GM12878 (cell line): ENCODE data around the gene MS4A4E. TPM values are rescaled to one million over a fixed set of nuclear protein-coding genes. Genes with fewer than 3 reads are reported as not detected.

Source experiments
- ATAC-seq: fragments of 200-7000 bp; cut with Tn5 transposase; 3 replicates; pipeline ENCODE4 v1.9.1; 2020; ENCODE audit warnings: mild to moderate bottlenecking, moderate library complexity
- BruUV-seq: library from RNA; stranded (reverse); fragments of 400-500 nt; replicated peaks from 2 replicates; lab custom pipeline; 2021; lab: Mats Ljungman, UMichigan
- CTCF ChIA-PET: fragments of 300-600 bp; sonication (Branson Sonifier 250); formaldehyde crosslinking; extraction: SDS; loops from one replicate; lab custom pipeline; 2021; ENCODE audit warnings: inconsistent platforms; lab: Yijun Ruan, JAX
- POLR2A ChIA-PET: fragments of 350-600 bp; formaldehyde crosslinking; extraction: SDS; loops from one replicate; lab custom pipeline; 2021; ENCODE audit warnings: inconsistent platforms; lab: Charles Lee
- RAD21 ChIA-PET: fragments of 300-600 bp; sonication (Branson Sonifier 250); formaldehyde crosslinking; loops from one replicate; lab custom pipeline; 2023; ENCODE audit warnings: antibody characterized with exemption; ENCODE audit not compliant: unreplicated experiment; lab: Charles Lee
- SMC1A ChIA-PET: fragments of 300-600 bp; sonication (Branson Sonifier 250); formaldehyde crosslinking; loops from one replicate; lab custom pipeline; 2023; ENCODE audit not compliant: unreplicated experiment, uncharacterized antibody; lab: Charles Lee
- DNase-seq: peaks from one replicate; pipeline ENCODE4 v3.0.0-alpha.2; 2011; ENCODE audit warnings: low read depth, low spot score
- FAIRE-seq: peaks from 3 replicates; lab custom pipeline; 2011; peaks lifted over from hg19 to GRCh38; lab: Jason Lieb, UNC
- H2AFZ ChIP-seq: 2 replicates; pipeline ENCODE4 v1.6.0; 2011; ENCODE audit warnings: low read depth, low read length, control low read depth; ENCODE audit not compliant: control insufficient read depth
- H3K27ac ChIP-seq: 2 replicates; pipeline ENCODE4 v1.5.1; 2011; ENCODE audit warnings: control low read depth; ENCODE audit not compliant: control insufficient read depth, insufficient read depth
- H3K27me3 ChIP-seq, 2 experiments: replicated peaks in 1 of 2; 2 replicates each; pipeline versions ENCODE4 v1.6.0 to v1.6.1; 2011; ENCODE audit warnings: low read length in 1 of 2; ENCODE audit not compliant: control insufficient read depth in 2 of 2, insufficient read depth in 2 of 2
- H3K36me3 ChIP-seq, 2 experiments: 2 replicates each; pipeline ENCODE4 v1.5.1; 2011; ENCODE audit warnings: low read length in 1 of 2; ENCODE audit not compliant: control insufficient read depth in 2 of 2, insufficient read depth in 2 of 2
- H3K4me1 ChIP-seq: 2 replicates; pipeline ENCODE4 v1.6.1; 2011; ENCODE audit warnings: mild to moderate bottlenecking, low read length, moderate library complexity, mixed read lengths; ENCODE audit not compliant: control insufficient read depth, insufficient read depth
- H3K4me2 ChIP-seq: 2 replicates; pipeline ENCODE4 v1.6.0; 2011; ENCODE audit warnings: control low read depth; ENCODE audit not compliant: control insufficient read depth, insufficient read depth
- H3K4me3 ChIP-seq: fragments of 200-600 bp; sonication (generic); 2 replicates; pipeline ENCODE4 v1.5.1; 2016
- H3K79me2 ChIP-seq: 2 replicates; pipeline ENCODE4 v1.6.0; 2011; ENCODE audit warnings: low read length; ENCODE audit not compliant: control insufficient read depth, insufficient read depth
- H3K9ac ChIP-seq: 2 replicates; pipeline ENCODE4 v1.8.0; 2011; ENCODE audit warnings: low read length, control low read depth, mixed read lengths; ENCODE audit not compliant: control insufficient read depth, insufficient read depth
- H3K9me3 ChIP-seq: replicated peaks from 3 replicates; pipeline ENCODE4 v1.5.1; 2011; ENCODE audit warnings: mild to moderate bottlenecking, low read length; ENCODE audit not compliant: control insufficient read depth, insufficient read depth
- H4K20me1 ChIP-seq: 2 replicates; pipeline ENCODE4 v1.6.0; 2011; ENCODE audit not compliant: control insufficient read depth, insufficient read depth
- E2F4 ChIP-seq: IDR thresholded peaks from 2 replicates; pipeline ENCODE4 v1.6.1; 2012; ENCODE audit warnings: low read depth, low read length, improper control_type of control experiment
- IRF5 ChIP-seq: fragments of 450-650 bp; IDR thresholded peaks from 2 replicates; pipeline ENCODE4 v1.6.1; 2017; ENCODE audit warnings: borderline replicate concordance
- STAT3 ChIP-seq: IDR thresholded peaks from 2 replicates; pipeline ENCODE4 v1.6.1; 2011; ENCODE audit warnings: low read depth, low read length, improper control_type of control experiment
- YY1 ChIP-seq: IDR thresholded peaks from 2 replicates; pipeline ENCODE4 v1.6.1; 2011; ENCODE audit warnings: low read depth, mild to moderate bottlenecking, low read length
- WGBS: methylation state at CpG from one replicate; pipeline ENCODE4 v1.1.6; 2016; ENCODE audit warnings: low lambda C conversion rate; ENCODE audit not compliant: insufficient replicate concordance, insufficient coverage; ENCODE audit errors: missing lambda C conversion rate; 5-methylcytosine and 5-hydroxymethylcytosine counted together
- in situ Hi-C: fragments of 300-500 bp; cut with MboI; formaldehyde crosslinking; loops from 9 replicates; pipeline ENCODE4 v1.14.3; 2018; ENCODE audit warnings: mixed read lengths
- intact Hi-C: fragments of 100-400 bp; cut with micrococcal nuclease; formaldehyde crosslinking; loops from one replicate; pipeline ENCODE4 v1.14.2; 2022; ENCODE audit not compliant: unreplicated experiment
- polyA plus RNA-seq, 11 experiments: library from polyadenylated mRNA; depleted of rRNA in 4 of 11; unstranded in 6 of 11; stranded (reverse) in 5 of 11; fragments of >200 nt; fragmentation: Nextera tagmentation in 4 of 11; fragmentation: Illumina TruSeq in 1 of 11; extraction: Ambion mirVana in 4 of 11; extraction: Trizol in 1 of 11; gene quantifications; 1 replicate in 1 of 11; 2 replicates in 10 of 11; pipeline versions ENCODE4 v1.2.1 to v1.2.3, GENCODE V29; 2011 to 2016; ENCODE audit warnings: inconsistent platforms in 2 of 11, missing spikeins in 2 of 11, low read depth in 1 of 11
- total RNA-seq, 4 experiments: library from RNA; depleted of rRNA in 3 of 4; stranded (reverse); fragments of >200 nt in 3 of 4; fragmentation: Illumina TruSeq in 1 of 4; extraction: Trizol in 1 of 4; gene quantifications; 2 replicates each; pipeline versions ENCODE4 v1.2.1 to v1.2.3, GENCODE V29; 2013 to 2021

MS4A4E gene
- total and polyA plus RNA-seq, 10 of the 15 experiments (the other 5 are each of a cell fraction or from before 2014, with no cell fraction given) = 0.06 to 0.92 (median 0.45) TPM; not detected in 3

- no peaks in the 10 kb centered on the region for H3K36me3 ChIP-seq
- intact Hi-C loops (no loop called here), in situ Hi-C loops (no loop called here)
- FAIRE-seq (no peak), ATAC-seq (no peak), DNase-seq (no peak)
- ChIA-PET RAD21 (no interaction called here), CTCF (interaction anchor here (1.0 to 2.6 kb wide), 3 partner anchors 12 to 53 kb away, joined by 3 to 11 read pairs (median 3); no protein-coding TSS in a partner anchor), POLR2A (no interaction called here), SMC1A (no interaction called here)
- H3K9ac ChIP-seq = no peak overlapping the region
- no peak overlapping the region for H3K27ac ChIP-seq
- no peak overlapping the region for H2AFZ ChIP-seq
- H3K27me3 ChIP-seq = no peaks in the 10 kb centered on the region
- no peak overlapping the region for H3K4me2 ChIP-seq
- H4K20me1 ChIP-seq = no peaks in the 10 kb centered on the region
- no peaks in the 10 kb centered on the region for H3K4me1 ChIP-seq
- BruUV-seq = no TSS peak
- no peaks in the 10 kb centered on the region for H3K9me3 ChIP-seq
- TF ChIP-seq E2F4 (no peak), YY1 (no peak), IRF5 (no peak), STAT3 (no peak)
- H3K4me3 ChIP-seq = no peak overlapping the region
- no peaks in the 10 kb centered on the region for H3K79me2 ChIP-seq
- WGBS = 83% methylated on average over 2 of the region's 2 CpGs
These were observed 38.5 kb upstream of the MS4A4E start for GRCh38 chr11:60281485-60281884.
